ENCODE results near the gene AP2A2.

AP2A2 gene

DNA sequence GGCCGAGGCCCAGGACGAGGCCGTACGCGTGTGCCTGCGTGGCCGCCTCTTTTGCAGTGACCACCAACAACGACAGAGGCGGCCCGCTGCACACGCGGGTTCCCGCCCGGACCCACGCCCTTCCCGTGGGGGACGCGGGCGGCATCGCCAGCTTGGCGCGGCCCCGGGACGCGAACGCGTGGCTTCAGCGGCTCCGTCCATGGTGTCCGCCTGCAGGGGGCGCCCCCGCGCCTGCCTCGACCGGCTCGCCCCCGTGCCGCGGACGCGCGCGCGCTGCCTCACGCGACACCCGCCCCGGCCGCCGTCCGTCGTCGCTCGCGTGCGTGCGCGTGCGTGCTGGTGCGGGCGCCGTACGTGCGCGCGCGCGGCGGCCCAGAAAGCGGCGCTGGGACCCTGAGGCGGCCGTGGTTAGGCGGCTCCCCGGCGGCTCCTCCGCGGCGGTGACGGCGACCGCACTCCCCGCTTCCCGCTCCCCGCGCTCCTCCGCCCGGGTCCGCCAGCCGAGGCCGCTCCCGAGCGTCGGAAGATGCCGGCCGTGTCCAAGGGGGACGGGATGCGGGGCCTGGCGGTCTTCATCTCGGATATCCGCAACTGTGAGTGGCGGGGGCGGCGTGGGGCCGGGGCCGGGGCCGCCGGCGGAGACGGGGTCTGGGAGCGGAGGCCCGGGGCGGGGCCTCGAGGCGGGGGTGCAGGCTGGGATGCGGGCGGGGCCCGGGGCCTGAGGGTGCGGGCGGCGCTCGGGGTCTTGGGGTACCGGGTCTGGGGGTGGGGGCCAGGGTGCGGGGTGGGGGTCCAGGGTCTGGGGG is at the start of gene AP2A2:
TSS of gene AP2A2 (plus strand) at position 375 of the 806 bp plus-strand sequence. CDS start at position 527, 152 bp downstream.
- DNase-seq = peak; percentile 95

GRCh38 chr11:876545-876944 is 49.1 kb upstream of the AP2A2 start:
- DNase-seq = no peak

GRCh38 chr11:877565-877964 is 48.1 kb upstream of the AP2A2 start:
- peak; percentile 44 for DNase-seq

DNA sequence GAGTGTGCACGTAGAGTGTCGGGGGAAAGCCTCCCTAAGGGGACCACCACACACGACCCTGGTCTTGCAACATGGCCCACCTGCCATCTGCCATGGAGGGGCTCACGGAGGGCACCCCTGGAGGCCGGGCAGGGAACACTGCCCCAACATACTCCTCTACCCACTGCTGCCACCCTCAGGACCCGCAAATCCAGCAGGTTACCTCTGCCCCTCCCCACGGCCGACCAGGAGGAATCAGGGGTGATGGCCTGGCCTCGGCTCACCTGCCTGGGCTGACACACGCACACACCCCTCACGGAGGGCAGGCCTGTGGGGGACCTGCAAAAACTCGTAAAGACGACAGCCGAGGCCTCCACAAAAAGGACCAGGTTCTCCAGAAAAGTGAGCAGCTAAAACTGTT is 45.2 kb upstream of the AP2A2 start:
- DNase-seq = no peak

DNA sequence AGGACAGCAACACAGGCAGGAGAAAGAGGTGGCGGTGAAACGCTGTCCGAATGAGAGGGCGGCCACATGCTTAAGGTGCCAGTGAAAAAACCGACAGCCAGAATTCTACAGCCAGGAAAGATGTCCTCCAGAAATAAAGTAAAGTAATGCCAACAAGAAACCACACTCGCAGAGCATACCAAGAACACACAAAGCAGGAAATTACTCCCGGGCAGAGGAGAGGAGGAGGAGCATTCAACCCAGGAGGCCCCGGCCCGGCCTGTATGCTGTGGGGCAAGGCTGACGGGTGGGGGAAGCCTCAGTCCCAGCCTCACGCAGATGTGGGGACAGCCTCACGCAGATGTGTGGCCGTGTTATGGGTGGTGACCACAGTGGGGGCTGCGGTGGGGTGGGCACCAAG is 43.1 kb upstream of the AP2A2 start:
- no peak for DNase-seq

GRCh38 chr11:883527-883926 is 42.1 kb upstream of the AP2A2 start:
- no peak for DNase-seq

DNA sequence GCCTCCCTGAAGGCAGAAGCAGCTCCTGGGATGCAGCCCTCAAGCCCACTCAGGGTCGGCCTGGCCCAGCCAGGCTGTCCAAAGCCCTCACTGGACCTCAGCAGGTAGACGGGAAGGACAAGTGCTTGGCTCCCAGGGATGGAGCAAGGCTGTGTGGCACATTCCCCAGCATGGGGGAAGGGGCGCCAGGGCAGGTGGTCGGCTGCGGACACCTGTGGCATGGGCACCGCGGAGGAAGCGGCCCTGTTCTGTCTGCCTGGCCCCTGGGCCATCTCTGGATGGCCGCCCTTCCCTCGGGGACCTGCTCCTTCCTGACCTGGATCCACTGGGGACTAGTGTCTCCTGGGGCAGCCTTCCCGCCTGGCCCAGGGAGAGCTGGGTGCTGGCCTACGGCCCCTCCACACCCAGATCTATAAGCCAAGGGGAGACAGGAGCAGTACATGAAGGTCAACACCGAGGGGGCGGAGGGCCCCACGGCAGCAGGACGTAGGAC is 41.0 kb upstream of the AP2A2 start:
- DNase-seq = no peak

DNA sequence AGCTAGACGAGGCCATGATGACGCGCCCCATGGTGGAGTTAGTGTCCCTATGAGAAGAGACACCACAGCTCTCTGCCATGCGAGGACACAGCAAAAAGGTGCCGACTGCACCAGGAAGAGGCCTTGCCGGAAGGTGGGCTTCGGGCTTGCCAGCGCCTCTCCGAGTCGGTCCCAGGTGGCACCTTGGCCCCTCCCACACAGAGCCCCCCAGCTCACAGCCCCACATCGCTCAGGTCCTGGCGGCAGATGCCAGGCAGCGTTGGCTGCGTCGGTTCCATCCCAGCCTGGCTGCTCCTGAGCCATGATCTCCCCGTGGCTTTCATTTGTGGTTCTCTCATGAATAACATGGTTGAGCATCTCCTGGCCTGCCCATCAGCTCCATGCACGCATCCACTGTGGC is 39.1 kb upstream of the AP2A2 start:
- no peak for DNase-seq

DNA sequence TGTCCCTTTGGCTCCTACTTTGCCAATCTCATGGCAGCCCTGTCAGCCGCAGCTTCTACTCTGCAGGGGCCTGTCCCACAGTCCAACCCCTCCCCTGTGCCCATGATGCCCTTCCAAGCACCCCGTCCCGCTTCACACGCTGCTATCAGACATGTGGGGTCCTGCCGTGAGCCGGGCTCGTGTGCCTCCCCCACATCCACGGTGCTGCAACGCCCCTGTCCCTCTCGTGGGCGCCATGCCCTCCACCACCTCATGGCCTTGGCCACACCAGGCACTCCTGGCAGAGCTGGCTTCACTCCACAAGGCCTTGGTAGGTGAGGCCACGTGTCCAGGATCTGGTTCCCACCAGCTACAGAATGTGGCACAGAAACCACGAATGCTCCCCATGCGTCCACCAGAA is 38.1 kb upstream of the AP2A2 start:
- DNase-seq = no peak

DNA sequence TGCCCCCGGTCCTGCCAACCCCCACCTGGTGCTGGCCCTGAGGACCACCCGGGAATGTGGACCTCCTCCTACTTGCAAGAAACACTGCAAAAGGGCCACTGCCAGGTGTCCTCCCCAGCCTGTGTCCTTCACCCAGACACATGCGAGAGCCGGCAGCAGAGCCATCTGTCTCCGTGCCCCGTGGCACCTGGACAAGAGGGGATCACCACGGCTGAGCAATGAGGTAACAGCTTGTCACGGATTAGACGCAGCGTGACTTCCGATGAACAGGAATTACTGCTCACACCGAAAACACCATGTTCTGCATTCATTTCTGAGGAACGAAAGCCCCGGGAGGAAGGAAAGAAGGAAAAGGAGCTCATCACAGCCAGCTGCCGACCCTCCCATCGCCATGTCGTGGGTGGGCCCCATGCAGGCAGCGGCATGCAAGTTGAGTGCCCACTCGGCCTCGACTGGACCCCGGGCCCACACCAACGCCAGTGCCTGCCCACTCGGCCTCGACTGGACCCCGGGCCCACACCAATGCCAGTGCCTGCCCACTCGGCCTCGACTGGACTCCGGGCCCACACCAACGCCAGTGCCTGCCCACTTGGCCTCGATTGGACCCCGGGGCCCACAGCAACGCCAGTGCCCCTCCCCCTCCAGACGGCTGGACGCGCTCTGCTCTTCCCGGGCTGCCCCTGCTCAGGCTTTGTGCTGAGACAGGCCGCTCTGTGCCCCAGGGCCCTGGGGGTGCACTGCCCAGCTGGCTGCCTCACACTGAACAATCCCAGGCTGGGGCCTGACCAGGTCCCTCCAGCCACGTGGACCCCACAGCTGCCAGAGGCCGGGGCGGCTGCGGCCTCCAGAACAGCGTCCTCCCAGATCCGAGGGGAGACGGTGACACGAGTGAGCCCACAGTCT is 37.1 kb upstream of the AP2A2 start:
- no peak for DNase-seq

DNA sequence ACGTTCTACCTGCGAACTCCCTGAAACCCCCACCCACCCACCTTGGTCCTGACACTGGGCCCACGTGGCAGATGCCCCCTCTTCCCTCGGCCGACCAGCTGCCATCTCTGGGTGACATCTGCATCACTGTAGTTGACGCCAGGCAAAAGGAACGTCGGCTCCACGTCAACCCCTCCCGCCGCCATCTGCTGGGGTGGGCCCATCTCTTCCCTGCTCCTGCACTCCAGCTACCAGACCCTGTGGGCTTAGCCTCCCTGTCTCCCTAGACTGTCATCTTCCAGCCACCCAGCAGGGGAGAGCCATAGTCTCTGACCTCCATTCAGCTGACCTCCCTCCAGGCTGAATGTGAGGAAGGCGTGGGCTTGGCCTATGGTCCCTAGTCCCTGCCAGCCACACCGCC is 36.4 kb upstream of the AP2A2 start:
- DNase-seq = no peak

DNA sequence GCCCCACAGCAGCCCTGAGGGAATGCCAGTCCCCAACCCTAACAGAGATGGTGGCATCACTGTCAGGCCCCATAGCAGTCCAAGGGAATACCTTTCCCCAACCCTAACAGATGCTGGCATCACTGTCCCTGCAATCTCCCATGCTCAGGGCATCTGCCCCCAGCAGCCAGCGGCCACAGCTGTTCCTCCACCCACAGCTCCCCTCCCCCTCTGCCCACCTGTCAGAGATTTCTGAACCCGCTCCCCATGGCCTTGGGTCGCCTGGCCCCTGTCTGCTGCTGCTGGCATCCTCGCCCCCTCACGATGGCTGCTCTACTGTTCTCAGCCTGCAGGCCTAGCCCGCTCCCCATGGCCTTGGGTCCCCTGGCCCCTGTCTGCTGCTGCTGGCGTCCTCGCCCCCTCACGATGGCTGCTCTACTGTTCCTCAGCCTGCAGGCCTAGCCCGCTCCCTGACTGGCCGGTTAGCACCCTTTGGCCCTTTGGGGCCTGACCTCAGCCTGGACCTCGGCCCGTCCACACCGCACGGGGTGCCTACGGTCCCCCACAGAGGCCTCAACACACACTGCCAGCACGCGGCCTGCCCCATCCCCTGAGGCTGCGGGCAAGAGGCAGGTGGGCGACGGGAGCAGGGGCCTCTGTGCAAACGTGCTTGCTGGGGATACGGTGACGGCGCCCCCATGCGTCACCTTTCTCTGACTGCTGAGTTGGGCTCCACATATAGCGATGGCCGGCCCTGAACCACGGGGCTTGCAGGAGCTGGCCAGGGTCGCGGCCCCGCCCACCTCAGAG is 35.8 kb upstream of the AP2A2 start:
- no peak for DNase-seq

DNA sequence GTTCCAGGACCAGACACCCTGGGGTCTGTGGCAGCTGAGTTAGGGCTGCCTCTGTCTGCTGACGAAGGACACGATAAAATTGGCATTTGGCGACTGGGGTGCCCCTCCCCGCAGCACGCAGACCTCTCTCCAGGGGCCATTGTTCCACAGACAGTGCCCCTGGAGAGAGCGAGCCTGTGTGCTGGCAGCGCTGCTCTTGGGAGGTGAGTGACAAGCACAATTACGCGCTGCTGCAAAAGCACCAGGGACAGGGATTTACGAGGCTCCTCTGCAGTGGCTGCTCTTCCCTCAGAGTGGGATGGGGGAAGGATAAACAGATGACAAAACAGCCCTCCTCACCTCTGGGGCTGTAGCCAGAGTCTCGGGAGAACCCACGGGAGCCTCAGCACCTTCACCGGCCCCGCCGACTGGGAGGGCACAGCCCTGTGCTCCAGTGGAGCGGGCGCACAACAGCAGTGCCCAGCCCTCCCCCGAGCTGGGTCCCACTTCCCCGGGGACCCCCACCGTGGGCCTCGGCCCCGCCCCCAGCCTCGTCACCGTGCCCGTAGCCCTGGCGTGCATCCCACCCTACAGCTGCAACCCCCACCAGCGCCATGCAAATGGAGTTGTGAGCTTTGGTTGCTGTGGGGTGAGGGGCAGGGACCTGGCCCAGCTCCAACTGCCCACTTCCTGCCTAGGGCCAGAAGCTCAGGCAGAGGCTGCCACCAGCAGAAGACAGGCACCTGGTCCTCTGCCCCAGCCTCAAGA is 34.7 kb upstream of the AP2A2 start:
- DNase-seq = no peak

DNA sequence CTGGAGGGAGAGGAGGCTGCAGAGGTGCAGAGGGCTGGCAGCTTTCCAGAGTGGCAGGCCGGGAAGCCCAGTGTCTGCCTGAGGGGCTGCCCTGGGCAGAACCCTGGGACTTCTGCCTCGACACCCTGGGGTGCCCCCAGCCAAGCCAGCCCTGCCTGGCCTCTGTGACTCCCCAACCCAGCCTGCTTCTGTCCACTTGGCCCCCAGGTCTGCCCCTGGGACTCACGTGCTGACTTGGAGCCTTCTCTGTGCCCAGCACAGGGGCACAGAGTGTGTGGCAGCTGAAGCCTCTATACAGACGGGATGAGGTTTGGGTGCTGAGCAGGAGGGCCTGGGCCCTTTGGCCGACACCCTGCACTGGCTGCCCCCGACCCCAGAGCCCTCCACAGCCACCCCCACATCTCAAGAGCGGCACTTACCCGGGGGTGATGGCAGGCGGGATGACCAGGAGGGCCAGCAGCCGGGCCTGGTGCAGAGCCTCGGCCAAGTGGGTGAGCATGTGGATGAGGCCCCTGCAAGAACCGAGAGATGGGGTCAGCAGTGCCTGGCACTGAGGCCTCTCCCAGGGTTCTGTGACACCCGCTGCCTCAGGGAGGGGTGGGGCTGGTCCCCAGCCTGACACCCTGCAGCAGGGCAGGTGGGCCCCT is 32.5 kb upstream of the AP2A2 start:
- DNase-seq = no peak

GRCh38 chr11:894575-895201 is 31.0 kb upstream of the AP2A2 start:
- DNase-seq = no peak

DNA sequence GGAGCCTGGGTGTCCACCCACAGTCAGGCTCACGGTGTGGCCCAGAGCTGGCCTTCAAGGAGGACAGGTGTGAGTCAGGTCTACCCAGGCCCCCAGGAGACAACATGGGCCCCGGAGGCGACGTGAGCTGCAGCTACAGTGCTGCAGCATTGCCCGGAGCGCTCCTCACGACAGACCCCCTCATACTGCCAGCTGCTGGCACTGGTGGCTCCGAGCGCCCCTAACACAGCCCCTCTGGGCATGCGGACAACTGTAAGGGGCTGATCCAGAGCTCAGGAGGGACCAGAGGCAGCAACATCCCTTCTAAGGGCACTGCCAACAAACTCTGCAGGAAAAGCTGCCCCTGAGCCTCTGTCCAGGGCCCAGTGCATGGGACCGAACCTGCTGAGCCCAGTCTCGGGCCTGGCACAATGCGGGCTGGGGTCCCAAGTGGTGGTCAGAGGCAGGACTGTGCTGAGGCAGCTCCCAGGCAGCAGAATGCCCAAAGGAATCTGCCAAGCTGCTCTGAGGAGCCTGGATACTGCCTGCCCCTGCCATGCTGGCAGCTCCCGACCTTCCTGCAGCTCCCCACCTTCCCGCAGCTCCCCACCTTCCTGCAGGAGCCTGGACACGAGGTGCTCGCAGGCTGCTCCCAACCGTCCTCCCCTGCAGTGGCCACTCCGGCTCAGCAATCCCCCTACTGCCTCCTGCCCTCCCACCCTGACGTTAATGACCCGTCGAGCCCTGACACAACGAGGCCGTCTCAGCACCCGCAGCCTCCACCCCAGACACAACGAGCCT is 30.1 kb upstream of the AP2A2 start:
- no peak for DNase-seq

GRCh38 chr11:897253-898142 is 28.2 kb upstream of the AP2A2 start:
- DNase-seq = no peak

DNA sequence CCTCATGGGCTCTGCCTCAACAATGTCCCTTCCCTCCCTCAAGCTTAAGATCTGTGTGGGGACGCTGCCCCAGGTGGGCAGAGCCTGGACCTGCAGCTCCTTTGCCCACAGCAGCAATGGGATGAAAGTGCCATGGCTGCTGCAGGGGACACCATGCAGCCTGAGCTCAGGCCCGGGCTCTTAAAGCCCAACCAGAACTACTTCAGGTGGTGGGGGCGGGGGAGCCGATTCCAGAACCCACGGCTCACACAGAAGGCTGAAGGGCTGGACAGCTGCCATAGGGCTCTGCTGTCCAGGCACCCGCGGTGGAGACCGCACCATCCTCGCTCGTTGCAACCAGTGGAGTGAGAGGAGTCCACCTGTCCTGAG is 27.5 kb upstream of the AP2A2 start:
- DNase-seq = no peak

GRCh38 chr11:898540-899190 is 27.0 kb upstream of the AP2A2 start:
- DNase-seq = no peak
